GM12878 (cell line): Measurements from ENCODE around the gene MYG1. TPM values are rescaled to one million over a fixed set of nuclear protein-coding genes. Genes with fewer than 3 reads are reported as not detected.

Experiments
- ASH2L ChIP-seq: fragments of 300-600, 200-600 bp; sonication (generic); IDR thresholded peaks from 2 replicates; pipeline ENCODE4 v1.6.1; 2017; ENCODE audit warnings: low read depth, mild to moderate bottlenecking, borderline replicate concordance
- BCL11A ChIP-seq: IDR thresholded peaks from 2 replicates; pipeline ENCODE4 v1.6.1; 2011; ENCODE audit warnings: low read depth, low read length
- BCLAF1 ChIP-seq: fragments of 450-650 bp; IDR thresholded peaks from 2 replicates; pipeline ENCODE4 v1.6.1; 2017; ENCODE audit warnings: antibody characterized with exemption, mild to moderate bottlenecking, moderate library complexity
- BRCA1 ChIP-seq: IDR thresholded peaks from 2 replicates; pipeline ENCODE4 v1.6.1; 2011; ENCODE audit warnings: low read depth, low read length, improper control_type of control experiment
- CEBPB ChIP-seq, 2 experiments: fragments of 150-350 bp in 1 of 2; IDR thresholded peaks; 2 replicates each; pipeline ENCODE4 v1.6.1; 2012 to 2014; ENCODE audit warnings: low read depth in 2 of 2, low read length in 2 of 2, borderline replicate concordance in 1 of 2, inconsistent platforms in 1 of 2
- CREM ChIP-seq: IDR thresholded peaks from 2 replicates; pipeline ENCODE4 v1.6.1; 2014; ENCODE audit warnings: antibody characterized with exemption, low read depth
- EGR1 ChIP-seq, 2 experiments: IDR thresholded peaks; 1 replicate in 1 of 2; 2 replicates in 1 of 2; pipeline ENCODE4 v1.6.1; 2011 to 2012; ENCODE audit warnings: low read depth in 2 of 2, low read length in 2 of 2, borderline replicate concordance in 1 of 2, mild to moderate bottlenecking in 1 of 2, moderate library complexity in 1 of 2
- EZH2 ChIP-seq: IDR thresholded peaks from 2 replicates; pipeline ENCODE4 v1.6.1; 2012; ENCODE audit warnings: low read depth, mild to moderate bottlenecking, control low read depth, inconsistent platforms, low read length, borderline replicate concordance; ENCODE audit not compliant: control insufficient read depth
- KLF5 ChIP-seq: fragments of 450-650 bp; IDR thresholded peaks from 2 replicates; pipeline ENCODE4 v1.6.1; 2014; ENCODE audit warnings: mild to moderate bottlenecking; ENCODE audit not compliant: partially characterized antibody
- MTA2 ChIP-seq: fragments of 450-650 bp; IDR thresholded peaks from 2 replicates; pipeline ENCODE4 v1.6.1; 2016; ENCODE audit warnings: low read depth, mild to moderate bottlenecking, moderate library complexity
- MXI1 ChIP-seq: fragments of 150-350 bp; IDR thresholded peaks from 2 replicates; pipeline ENCODE4 v1.6.1; 2011; ENCODE audit warnings: low read depth, mild to moderate bottlenecking, inconsistent platforms, low read length, improper control_type of control experiment
- NFYA ChIP-seq: IDR thresholded peaks from 2 replicates; pipeline ENCODE4 v1.6.1; 2011; ENCODE audit warnings: low read depth, mild to moderate bottlenecking, low read length, improper control_type of control experiment, borderline replicate concordance
- POLR2A ChIP-seq: IDR thresholded peaks from 2 replicates; pipeline ENCODE4 v1.6.1; 2011; ENCODE audit warnings: low read depth, mild to moderate bottlenecking, low read length
- POLR2AphosphoS5 ChIP-seq: IDR thresholded peaks from 2 replicates; pipeline ENCODE4 v1.6.1; 2011; ENCODE audit warnings: mild to moderate bottlenecking, low read length, inconsistent platforms
- RAD21 ChIP-seq: IDR thresholded peaks from 2 replicates; pipeline ENCODE4 v1.6.1; 2011; ENCODE audit warnings: mild to moderate bottlenecking, low read depth, low read length, moderate library complexity; ENCODE audit not compliant: insufficient read depth
- RAD51 ChIP-seq: fragments of 450-650 bp; IDR thresholded peaks from 2 replicates; pipeline ENCODE4 v1.6.1; 2016; ENCODE audit warnings: moderate library complexity, mild to moderate bottlenecking, inconsistent platforms
- RCOR1 ChIP-seq: conservative IDR thresholded peaks from 2 replicates; pipeline ENCODE4 v1.6.1; 2012; ENCODE audit warnings: low read depth, low read length, improper control_type of control experiment
- SMAD5 ChIP-seq: IDR thresholded peaks from 2 replicates; pipeline ENCODE4 v1.6.1; 2016; ENCODE audit warnings: antibody characterized with exemption, low read depth
- STAT3 ChIP-seq: IDR thresholded peaks from 2 replicates; pipeline ENCODE4 v1.6.1; 2011; ENCODE audit warnings: low read depth, low read length, improper control_type of control experiment
- TCF7 ChIP-seq: IDR thresholded peaks from 2 replicates; pipeline ENCODE4 v1.6.1; 2014; ENCODE audit warnings: antibody characterized with exemption, borderline replicate concordance
- USF2 ChIP-seq: IDR thresholded peaks from 2 replicates; pipeline ENCODE4 v1.6.1; 2011; ENCODE audit warnings: low read depth, low read length, improper control_type of control experiment, borderline replicate concordance
- ZNF274 ChIP-seq: IDR thresholded peaks from one replicate; pipeline ENCODE4 v1.8.0; 2011; ENCODE audit not compliant: insufficient read length, insufficient read depth
- ZNF384 ChIP-seq: IDR thresholded peaks from 2 replicates; pipeline ENCODE4 v1.6.1; 2012; ENCODE audit warnings: low read depth, mild to moderate bottlenecking, low read length, improper control_type of control experiment, borderline replicate concordance
- ZNF592 ChIP-seq: fragments of 450-650 bp; IDR thresholded peaks from 2 replicates; pipeline ENCODE4 v1.6.1; 2017; ENCODE audit warnings: mild to moderate bottlenecking, moderate library complexity
- ZZZ3 ChIP-seq: IDR thresholded peaks from 2 replicates; pipeline ENCODE4 v1.6.1; 2011; ENCODE audit warnings: low read depth; ENCODE audit not compliant: control insufficient read depth, insufficient read length
- polyA plus RNA-seq, 11 experiments: library from polyadenylated mRNA; depleted of rRNA in 4 of 11; unstranded in 6 of 11; stranded (reverse) in 5 of 11; fragments of >200 nt; fragmentation: Nextera tagmentation in 4 of 11; fragmentation: Illumina TruSeq in 1 of 11; extraction: Ambion mirVana in 4 of 11; extraction: Trizol in 1 of 11; gene quantifications; 1 replicate in 1 of 11; 2 replicates in 10 of 11; pipeline versions ENCODE4 v1.2.1 to v1.2.3, GENCODE V29; 2011 to 2016; ENCODE audit warnings: inconsistent platforms in 2 of 11, missing spikeins in 2 of 11, low read depth in 1 of 11
- total RNA-seq, 4 experiments: library from RNA; depleted of rRNA in 3 of 4; stranded (reverse); fragments of >200 nt in 3 of 4; fragmentation: Illumina TruSeq in 1 of 4; extraction: Trizol in 1 of 4; gene quantifications; 2 replicates each; pipeline versions ENCODE4 v1.2.1 to v1.2.3, GENCODE V29; 2013 to 2021

The MYG1 gene
- total and polyA plus RNA-seq, 10 of the 15 experiments (the other 5 are each of a cell fraction or from before 2014, with no cell fraction given), result 20.7 to 81.0 (median 49.4) TPM

- TF ChIP-seq ZNF274 (no peak), ZNF384 (no peak), NFYA (no peak), ASH2L (no peak), KLF5 (peak; percentile 52), BRCA1 (no peak), STAT3 (no peak), CEBPB (IDR thresholded peaks at IDR 0.05; ENCODE audit: borderline replicate concordance in 1 of 2, low read depth in 2 of 2, low read length in 2 of 2) (no peak), MXI1 (peak; percentile 87), CREM (peak; percentile 80), SMAD5 (no peak), BCL11A (0 out of 2 replicates have a peak, but pooled peaks have one; percentile 5), ZZZ3 (no peak), USF2 (no peak), TCF7 (no peak), BCLAF1 (no peak), RCOR1 (no peak), POLR2AphosphoS5 (no peak), EZH2 (no peak), POLR2A (peak; percentile 75), EGR1 (IDR thresholded peaks at IDR 0.05; ENCODE audit: borderline replicate concordance in 1 of 2, low read depth in 2 of 2, low read length in 2 of 2) (peak; percentile 69 to 94), RAD51 (no peak), MTA2 (no peak), ZNF592 (no peak), RAD21 (peak; percentile 47)
Measured at GRCh38 chr12:53267999-53268629, 31.4 kb upstream of the MYG1 start, which contains the start of gene ESPL1 (continued).
